ENCODE results near the gene DBET. TPM values are rescaled to one million over a fixed set of nuclear protein-coding genes. Genes with fewer than 3 reads are reported as not detected.
"Not testable (repeated sequence)": the region's sequence is repeated elsewhere in the genome, so short reads cannot be mapped to it uniquely, and the experiment has no call there.

DBET gene
- total and polyA plus RNA-seq, 2 of the 4 experiments (the other 2 are of a cell fraction): not detected

DNA sequence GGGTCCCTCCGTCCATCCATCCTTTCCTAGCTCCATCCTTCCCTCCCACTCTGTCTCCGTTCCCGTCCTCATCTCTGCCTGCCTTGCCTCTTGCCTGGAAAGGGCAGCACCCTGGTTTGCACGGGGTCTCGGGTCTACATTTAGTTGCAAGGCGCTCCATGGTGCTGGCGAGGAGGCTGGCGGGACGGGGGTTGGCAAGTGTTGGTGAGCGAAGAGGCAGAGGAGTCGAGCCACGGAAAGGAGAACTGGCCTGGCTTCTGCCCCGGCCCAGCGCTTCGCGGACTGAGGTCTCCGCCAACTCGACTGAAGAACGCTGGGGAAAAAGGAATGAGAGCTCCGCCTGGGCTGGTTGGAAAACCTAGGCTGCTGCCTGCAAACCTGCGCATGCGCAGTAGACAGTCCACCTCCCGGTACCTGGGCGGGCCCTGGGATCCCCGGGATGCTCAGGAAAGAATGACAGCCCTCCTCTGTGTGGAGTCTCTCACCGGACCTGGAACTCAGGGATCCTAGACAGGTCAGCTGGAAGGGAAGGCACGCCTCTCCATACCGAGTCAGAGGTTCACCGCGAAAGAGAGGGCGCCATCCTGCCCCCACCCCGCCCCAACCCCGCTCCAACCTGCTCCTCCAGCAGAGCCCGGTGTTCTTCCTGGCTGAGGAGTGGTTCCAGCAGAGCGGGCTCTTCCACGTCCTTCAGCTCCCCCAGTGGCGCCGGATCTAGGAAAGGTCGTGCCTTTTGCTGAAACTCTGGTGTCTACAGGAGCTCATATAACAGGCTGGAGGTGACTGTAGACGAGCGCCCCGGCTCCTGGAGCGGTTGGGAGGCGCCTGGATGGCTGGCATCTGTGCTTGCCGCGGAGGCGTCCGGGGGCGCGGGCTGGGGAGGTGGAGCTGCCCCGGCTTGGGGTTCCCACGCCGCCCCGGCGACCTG lies 43.2 kb upstream of the DBET start (continued):
- no peak for TF ChIP-seq RFX5 (IDR thresholded peaks at IDR 0.05; ENCODE audit: low read depth, low read length)

DNA sequence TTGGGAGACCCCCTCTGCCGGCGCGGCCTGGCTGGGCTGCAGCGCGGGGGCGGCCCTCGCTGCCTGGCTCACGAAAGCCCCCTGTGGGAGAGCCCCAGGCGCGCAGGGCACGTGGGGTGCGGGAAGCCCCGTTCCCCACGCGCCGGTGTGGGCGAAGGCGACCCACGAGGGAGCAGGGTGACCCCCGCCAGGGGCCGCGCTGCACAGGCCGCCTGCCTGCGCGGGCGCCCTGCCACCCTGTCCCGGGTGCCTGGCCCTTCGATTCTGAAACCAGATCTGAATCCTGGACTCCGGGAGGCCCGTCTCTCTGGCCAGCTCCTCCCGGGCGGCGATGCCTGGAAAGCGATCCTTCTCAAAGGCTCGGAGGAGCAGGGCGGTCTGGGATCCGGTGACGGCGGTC lies 42.3 kb upstream of the DBET start:
- H3K4ac ChIP-seq (ENCODE audit: low read depth, low read length); H3K9ac ChIP-seq (ENCODE audit: low read depth, low read length); intact Hi-C loops (cut with micrococcal nuclease); H3K18ac ChIP-seq (ENCODE audit: low read depth, low read length); dilution Hi-C loops (cut with HindIII; ENCODE audit: low sequenced_read_pairs, unreplicated experiment); H2BK15ac ChIP-seq (ENCODE audit: low read depth, low read length); in situ Hi-C loops (cut with MboI; ENCODE audit: low sequenced_read_pairs); BruUV-seq (replicated peaks); H3K4me1 ChIP-seq (ENCODE audit: control insufficient read depth, insufficient read depth, low read length); H2AK5ac ChIP-seq (ENCODE audit: low read depth, low read length); H3K4me3 ChIP-seq (ENCODE audit: insufficient read depth, low read depth, low read length); H2AFZ ChIP-seq (replicated peaks; ENCODE audit: low read length, poor library complexity); H2AK9ac ChIP-seq (replicated peaks; ENCODE audit: low read depth, low read length, poor library complexity); H2BK20ac ChIP-seq (ENCODE audit: low read depth, low read length); H3K9me1 ChIP-seq (ENCODE audit: insufficient read depth, low read length); H2BK120ac ChIP-seq (ENCODE audit: low read depth, low read length); H3K23ac ChIP-seq (ENCODE audit: low read depth, low read length); CTCF ChIA-PET; H4K5ac ChIP-seq (ENCODE audit: low read depth, low read length); H3K4me2 ChIP-seq (ENCODE audit: low read depth, low read length); H3K9me3 ChIP-seq (ENCODE audit: control insufficient read depth, insufficient read depth, low read length); H3K56ac ChIP-seq (ENCODE audit: extremely low read depth, insufficient read depth, low read length); DNase-seq; POLR2A ChIA-PET (ENCODE audit: unreplicated experiment); H4K20me1 ChIP-seq (ENCODE audit: insufficient read depth, low read length); ATAC-seq (ENCODE audit: low read depth); H3K36me3 ChIP-seq (ENCODE audit: control insufficient read depth, insufficient read depth, low read length); H2BK5ac ChIP-seq (ENCODE audit: low read depth, low read length, poor library complexity, severe bottlenecking); H3K14ac ChIP-seq (replicated peaks; ENCODE audit: low read depth, low read length); H3K27ac ChIP-seq (ENCODE audit: insufficient read depth, low read length); H4K91ac ChIP-seq (ENCODE audit: insufficient read depth, low read depth, low read length); H3K79me1 ChIP-seq (ENCODE audit: low read depth in 1 of 2, low read length in 2 of 2); H4K8ac ChIP-seq (ENCODE audit: low read depth in 2 of 2, low read length in 2 of 2): not testable (repeated sequence)
- WGBS, 2 experiments (ENCODE audit: extremely low coverage in 2 of 2, insufficient read length in 1 of 2): 35% methylated on average over 11 of the region's 39 CpGs; no CpG with 5 or more reads in 1 of the 2 experiments
- H3K27me3 ChIP-seq (ENCODE audit: control insufficient read depth, insufficient read depth, low read length): peaks cover 42% of the 10 kb centered on the region

DNA sequence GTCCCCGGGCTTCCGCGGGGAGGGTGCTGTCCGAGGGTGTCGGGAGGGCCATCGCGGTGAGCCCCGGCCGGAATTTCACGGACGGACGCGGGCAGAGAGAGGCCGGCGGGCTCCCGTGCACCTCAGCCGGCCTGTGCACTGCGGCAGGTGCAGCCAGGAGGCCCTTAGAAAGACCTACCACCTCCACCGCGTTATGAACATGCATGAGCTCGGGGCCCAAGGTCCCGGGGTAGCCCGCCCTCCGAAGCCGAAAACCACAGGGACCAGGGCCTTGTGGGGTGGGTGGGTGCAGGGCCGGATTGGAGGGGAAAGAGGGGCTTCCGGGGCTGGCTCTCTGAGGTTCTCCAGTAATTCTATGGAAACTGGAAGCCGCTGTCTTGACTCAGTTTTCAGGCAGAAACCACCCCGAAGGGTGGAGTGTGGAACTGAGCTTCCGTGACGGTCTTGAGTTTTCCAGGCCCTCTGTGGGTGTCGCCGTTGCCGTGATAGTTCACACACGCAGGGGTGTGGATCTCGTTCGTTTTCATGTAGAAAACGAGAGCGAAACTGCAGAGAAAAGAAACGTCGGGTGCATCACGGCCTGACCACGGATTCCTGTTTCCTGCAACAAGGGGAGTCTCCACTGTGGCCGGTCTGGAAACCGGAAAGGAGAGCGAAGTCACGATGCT lies 41.6 kb upstream of the DBET start:
- H2BK15ac ChIP-seq (ENCODE audit: low read depth, low read length); CTCF ChIA-PET; H3K4me2 ChIP-seq (ENCODE audit: low read depth, low read length); DNase-seq; H2AFZ ChIP-seq (replicated peaks; ENCODE audit: low read length, poor library complexity); H2BK20ac ChIP-seq (ENCODE audit: low read depth, low read length); H2BK120ac ChIP-seq (ENCODE audit: low read depth, low read length); intact Hi-C loops (cut with micrococcal nuclease); H3K56ac ChIP-seq (ENCODE audit: extremely low read depth, insufficient read depth, low read length); H3K27ac ChIP-seq (ENCODE audit: insufficient read depth, low read length); POLR2A ChIA-PET (ENCODE audit: unreplicated experiment); H3K9me1 ChIP-seq (ENCODE audit: insufficient read depth, low read length); H4K91ac ChIP-seq (ENCODE audit: insufficient read depth, low read depth, low read length); dilution Hi-C loops (cut with HindIII; ENCODE audit: low sequenced_read_pairs, unreplicated experiment); H3K9ac ChIP-seq (ENCODE audit: low read depth, low read length); in situ Hi-C loops (cut with MboI; ENCODE audit: low sequenced_read_pairs); H4K8ac ChIP-seq (ENCODE audit: low read depth in 2 of 2, low read length in 2 of 2); ATAC-seq (ENCODE audit: low read depth); H3K18ac ChIP-seq (ENCODE audit: low read depth, low read length); H3K23ac ChIP-seq (ENCODE audit: low read depth, low read length); H4K5ac ChIP-seq (ENCODE audit: low read depth, low read length); H3K4me3 ChIP-seq (ENCODE audit: insufficient read depth, low read depth, low read length); H3K4ac ChIP-seq (ENCODE audit: low read depth, low read length); H2BK5ac ChIP-seq (ENCODE audit: low read depth, low read length, poor library complexity, severe bottlenecking); BruUV-seq (replicated peaks); H3K79me1 ChIP-seq (ENCODE audit: low read depth in 1 of 2, low read length in 2 of 2); H3K14ac ChIP-seq (replicated peaks; ENCODE audit: low read depth, low read length); H3K4me1 ChIP-seq (ENCODE audit: control insufficient read depth, insufficient read depth, low read length); H3K9me3 ChIP-seq (ENCODE audit: control insufficient read depth, insufficient read depth, low read length); H2AK9ac ChIP-seq (replicated peaks; ENCODE audit: low read depth, low read length, poor library complexity); H3K36me3 ChIP-seq (ENCODE audit: control insufficient read depth, insufficient read depth, low read length); H2AK5ac ChIP-seq (ENCODE audit: low read depth, low read length); H4K20me1 ChIP-seq (ENCODE audit: insufficient read depth, low read length): not testable (repeated sequence)
- H3K27me3 ChIP-seq (ENCODE audit: control insufficient read depth, insufficient read depth, low read length): peaks cover 35% of the 10 kb centered on the region
- WGBS, 2 experiments (ENCODE audit: extremely low coverage in 2 of 2, insufficient read length in 1 of 2): 10% methylated on average over 2 of the region's 47 CpGs; no CpG with 5 or more reads in 1 of the 2 experiments
